ENCODE measurements around the gene RALB.
"Not testable (repeated sequence)": the region's sequence is repeated elsewhere in the genome, so short reads cannot be mapped to it uniquely, and the experiment has no call there.

RALB gene

GRCh38 chr2:120318626-120319025 lies 66.0 kb downstream of the RALB start:
- no peak for DNase-seq

GRCh38 chr2:120319123-120319522 lies 66.5 kb downstream of the RALB start:
- no peak for DNase-seq

DNA sequence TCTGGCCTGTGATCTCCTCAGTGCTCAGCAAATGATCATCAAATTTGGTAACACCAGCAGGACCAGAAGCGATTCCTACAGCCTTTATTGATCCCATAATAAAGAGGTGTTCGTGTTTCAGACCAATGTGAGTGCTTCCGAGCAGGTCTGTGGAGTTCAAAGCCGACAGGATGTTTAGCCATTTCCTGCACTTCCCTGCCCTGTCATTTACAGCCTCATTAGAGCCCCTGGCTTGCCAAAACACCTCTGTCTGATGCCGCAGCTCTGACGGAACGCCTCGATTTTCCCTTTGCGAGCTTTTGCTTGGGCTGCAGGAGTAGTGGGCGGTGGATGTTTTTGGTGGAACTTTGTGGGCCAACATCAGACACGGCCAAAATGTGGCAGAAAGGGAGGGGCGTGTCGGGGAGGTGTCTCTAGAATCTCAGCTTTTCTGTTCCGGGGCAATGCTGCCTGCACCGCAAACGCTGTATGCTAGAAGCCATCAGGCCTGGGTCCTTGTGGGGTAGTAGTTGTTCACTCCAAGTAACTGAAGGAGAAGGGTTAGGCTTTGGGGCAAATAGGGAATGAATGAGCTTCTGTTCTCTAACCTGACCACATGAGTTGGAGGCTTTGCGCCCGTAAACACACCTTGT lies 67.2 kb downstream of the RALB start:
- no peak for DNase-seq

GRCh38 chr2:120320318-120320851 lies 67.7 kb downstream of the RALB start:
- DNase-seq = no peak

DNA sequence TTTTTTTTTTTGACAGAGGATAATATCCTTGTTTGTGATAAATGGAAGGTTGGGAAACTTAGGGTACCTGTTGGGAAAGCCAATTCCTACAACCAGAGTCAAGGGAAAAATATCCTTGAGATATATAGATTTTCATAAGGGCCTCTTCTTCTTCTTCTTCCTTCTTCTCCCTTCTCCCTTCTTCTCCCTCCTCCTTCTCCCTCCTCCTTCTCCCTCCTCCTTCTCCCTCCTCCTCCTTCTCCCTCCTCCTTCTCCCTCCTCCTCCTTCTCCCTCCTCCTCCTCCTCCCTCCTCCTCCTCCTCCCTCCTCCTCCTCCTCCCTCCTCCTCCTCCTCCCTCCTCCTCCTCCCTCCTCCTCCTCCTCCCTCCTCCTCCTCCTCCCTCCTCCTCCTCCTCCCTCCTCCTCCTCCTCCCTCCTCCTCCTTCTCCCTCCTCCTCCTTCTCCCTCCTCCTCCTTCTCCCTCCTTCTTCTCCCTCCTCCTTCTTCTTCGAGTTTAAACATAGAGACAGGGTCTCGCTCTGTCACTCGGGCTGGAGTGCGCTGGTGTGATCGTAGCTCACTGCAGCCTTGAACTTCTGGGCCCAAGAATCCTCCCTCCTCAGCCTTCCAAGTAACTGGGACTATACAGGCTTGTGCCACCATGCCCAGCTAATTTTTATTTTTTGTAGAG lies 68.4 kb downstream of the RALB start:
- DNase-seq = not testable (repeated sequence)

- no peak for DNase-seq
Observed at GRCh38 chr2:120321721-120322284, 69.2 kb downstream of the RALB start.

DNA sequence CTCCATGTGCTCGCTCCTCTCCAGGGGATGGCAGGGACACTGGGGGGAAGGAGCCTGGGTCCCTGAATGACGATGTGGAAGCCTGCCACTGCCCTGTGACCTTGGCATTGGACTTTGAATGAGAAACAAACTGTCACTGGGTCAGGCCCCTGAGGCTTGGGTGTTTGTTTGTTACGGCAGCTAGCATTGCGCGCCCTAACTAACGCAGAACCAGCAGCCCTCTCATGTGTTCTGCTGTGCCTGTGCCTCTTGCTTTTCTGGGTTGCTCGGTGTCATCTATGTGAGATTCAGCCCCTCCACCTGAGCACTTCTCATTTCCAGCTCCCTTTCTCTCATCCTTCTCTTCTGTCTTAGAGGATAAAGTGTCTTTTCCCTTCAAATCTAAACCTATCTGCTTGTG lies 69.7 kb downstream of the RALB start:
- no peak for DNase-seq

DNA sequence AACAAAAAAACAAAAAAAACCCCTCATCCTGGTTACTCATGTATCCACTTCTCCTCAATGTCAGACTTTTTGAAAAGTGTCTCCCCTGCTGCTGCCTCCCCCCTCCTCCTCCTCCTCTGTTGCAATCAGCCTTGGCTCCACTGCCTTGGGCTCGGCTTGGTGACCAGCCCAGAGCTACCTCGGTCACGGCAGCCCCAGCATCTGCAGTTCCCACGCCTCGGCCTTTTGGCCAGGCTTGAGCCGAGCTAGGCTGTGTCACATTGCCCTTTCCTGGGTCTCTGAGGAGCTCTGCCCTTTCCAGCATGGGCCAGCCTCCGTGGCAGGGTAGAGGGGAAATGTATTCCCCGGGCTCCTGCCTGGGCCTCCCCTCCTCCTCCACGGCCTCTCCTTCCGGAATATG lies 70.6 kb downstream of the RALB start:
- no peak for DNase-seq

DNA sequence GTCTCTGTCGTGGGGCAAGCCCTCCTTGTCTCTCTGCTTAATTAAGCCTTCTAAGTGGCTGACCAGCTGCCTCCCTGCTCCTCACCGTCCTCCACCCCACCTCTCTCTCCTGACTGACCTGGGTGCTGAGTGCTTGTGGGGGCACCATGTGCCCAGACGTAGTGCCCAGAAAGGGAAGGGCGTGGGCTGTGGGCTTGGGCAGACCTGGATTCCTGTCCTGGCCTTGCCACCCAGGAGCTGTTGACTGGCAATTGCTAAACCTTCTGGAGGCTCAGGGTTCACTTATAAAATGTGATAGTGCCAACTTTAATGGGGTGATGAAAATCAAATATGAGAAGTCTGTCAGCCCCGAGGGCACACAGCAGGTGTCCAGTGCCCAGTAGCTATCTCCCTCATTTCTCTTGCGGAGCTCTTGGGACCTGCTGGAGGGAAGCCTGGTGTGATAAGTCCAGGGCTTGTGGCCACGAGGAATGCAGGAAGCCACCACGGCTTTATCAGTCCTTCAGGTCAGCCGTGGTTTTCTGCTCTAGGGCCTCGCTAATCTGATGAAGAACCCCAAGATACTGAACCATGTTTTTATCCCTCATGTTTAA lies 71.3 kb downstream of the RALB start:
- no peak for DNase-seq

DNA sequence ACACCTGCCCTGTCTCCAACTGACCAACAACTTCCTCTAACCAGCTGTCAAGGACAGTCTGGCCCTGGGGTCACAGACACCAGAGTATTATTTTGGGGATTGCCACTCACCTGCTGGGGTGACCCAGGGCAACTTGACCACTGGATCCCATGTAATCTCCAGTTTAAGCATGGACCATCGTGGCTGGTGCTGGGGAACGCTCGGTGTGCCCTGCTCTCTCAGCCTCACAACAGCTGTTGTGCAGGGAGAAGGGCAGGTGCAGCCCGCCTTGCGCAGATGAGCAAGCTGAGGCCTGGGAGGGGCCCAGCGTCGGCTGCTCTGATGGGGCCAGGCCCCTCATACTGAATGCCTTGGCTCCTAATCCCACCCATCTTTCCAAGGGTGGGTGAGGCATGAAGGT lies 72.3 kb downstream of the RALB start:
- no peak for DNase-seq

DNA sequence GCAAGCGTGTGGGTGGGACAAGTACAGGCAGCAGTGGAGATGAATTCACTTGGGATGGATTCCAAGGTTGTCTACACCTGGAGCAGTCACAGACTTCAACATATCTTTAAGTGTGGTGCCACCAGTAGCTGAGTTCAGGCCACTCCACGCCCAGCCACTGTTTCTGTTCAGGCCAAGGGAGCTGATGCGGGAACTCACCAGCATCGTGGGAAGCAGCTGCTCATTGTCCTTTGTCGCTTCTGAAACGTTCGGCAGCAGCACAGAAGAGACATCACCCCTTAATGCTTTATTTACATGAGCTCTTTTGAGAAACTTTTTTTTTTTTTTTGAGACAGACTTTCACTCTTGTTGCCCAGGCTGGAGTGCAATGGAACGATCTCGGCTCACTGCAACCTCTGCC lies 73.4 kb downstream of the RALB start:
- no peak for DNase-seq

GRCh38 chr2:120330946-120331822 lies 78.5 kb downstream of the RALB start:
- no peak for DNase-seq

- DNase-seq = no peak
Observed at GRCh38 chr2:120331903-120332302, 79.3 kb downstream of the RALB start.

DNA sequence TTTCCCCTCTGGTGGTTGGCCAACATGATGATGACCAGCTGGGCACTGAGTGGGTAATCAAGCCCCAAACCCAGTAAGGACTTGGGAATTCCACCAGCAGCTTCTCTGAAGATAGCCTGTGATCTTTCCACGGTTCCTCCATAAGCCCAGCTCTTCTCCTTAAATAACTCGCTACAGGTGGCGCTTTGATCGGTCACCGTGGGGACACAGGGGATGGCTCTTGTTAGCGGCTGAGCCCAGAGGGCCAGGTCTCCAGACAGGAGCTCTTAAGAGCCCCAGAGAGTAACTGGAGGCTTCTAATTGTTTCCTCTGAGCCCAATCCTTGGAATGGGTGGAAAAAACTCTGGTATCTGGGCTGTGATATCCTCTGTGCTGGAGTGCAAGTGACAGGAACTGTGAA lies 79.7 kb downstream of the RALB start:
- DNase-seq = no peak

DNA sequence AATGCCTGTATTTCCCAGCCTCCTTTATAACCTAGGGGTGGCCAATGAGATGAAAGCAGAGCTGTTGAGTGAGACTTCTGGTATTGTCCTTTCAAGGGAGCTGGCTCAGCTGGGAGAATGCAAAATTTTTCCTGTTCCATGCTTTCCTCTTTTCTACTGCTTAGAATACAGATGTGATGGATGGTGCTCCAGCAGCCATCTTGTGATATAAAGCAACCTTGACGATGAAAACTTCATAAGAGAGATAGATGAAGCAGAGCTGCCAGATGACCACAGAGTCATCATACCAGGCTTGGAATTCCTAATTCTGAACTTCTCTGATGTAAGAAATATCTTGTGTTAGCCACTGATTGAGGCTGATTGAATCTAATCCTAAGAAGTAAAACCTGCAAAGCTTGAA lies 81.4 kb downstream of the RALB start:
- DNase-seq = no peak

DNA sequence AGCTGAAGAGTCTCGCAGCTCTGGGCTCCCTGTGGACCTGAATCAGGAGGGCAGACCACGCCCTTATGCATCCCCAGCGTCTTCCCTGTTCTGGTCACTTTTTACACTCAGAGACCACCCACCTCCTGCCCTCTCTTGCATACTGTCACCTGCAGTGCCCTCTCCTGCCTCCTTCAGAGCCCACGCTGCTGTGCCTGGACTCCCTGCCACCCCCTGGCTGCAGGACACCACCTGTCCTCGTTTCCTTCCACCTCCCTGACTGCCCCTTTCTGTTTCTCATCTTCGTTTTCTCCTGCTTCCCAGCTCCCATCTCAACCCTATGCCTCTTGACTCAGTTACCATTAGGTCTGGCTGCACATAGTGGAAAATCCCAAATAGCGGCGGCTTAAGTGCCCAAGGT lies 84.1 kb downstream of the RALB start:
- no peak for DNase-seq

DNA sequence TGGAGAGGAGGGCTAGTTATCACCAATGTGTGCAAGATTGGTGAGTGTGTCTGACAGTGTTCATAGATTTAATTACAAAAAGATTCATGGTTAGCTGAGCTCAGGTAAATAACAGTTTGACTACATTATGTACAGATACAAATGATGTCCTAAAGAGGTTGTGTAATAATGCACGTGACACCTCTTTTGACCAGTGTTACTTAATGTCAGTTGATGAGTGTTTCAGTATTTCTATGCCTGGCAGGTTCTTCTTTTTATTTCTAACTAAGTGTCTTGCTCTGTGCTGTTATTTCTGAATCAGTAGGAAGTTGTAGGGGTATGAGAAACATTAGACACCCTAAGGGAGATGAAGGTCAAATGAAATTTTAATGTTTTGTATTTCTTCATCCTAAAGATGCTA lies 85.4 kb downstream of the RALB start:
- DNase-seq = no peak

GRCh38 chr2:120341977-120342376 lies 89.3 kb downstream of the RALB start:
- no peak for DNase-seq

GRCh38 chr2:120342446-120342845 lies 89.8 kb downstream of the RALB start:
- no peak for DNase-seq

DNA sequence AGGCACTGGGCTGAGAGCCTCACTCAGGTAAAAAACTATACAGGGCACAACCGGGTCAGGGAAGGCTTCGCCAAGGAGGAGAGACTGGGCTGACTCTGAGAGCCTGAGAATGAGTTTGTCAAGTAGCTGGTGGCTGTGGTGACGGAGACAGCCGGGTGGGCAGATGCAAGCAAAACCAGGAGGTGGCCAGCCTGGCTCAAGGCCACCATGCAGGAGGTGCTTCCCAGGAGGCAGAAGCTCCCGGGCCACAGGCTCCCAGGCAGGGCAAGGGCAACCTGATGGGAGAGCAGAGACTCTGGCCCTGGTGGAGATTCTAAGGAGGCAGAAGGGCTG lies 90.4 kb downstream of the RALB start:
- no peak for DNase-seq

DNA sequence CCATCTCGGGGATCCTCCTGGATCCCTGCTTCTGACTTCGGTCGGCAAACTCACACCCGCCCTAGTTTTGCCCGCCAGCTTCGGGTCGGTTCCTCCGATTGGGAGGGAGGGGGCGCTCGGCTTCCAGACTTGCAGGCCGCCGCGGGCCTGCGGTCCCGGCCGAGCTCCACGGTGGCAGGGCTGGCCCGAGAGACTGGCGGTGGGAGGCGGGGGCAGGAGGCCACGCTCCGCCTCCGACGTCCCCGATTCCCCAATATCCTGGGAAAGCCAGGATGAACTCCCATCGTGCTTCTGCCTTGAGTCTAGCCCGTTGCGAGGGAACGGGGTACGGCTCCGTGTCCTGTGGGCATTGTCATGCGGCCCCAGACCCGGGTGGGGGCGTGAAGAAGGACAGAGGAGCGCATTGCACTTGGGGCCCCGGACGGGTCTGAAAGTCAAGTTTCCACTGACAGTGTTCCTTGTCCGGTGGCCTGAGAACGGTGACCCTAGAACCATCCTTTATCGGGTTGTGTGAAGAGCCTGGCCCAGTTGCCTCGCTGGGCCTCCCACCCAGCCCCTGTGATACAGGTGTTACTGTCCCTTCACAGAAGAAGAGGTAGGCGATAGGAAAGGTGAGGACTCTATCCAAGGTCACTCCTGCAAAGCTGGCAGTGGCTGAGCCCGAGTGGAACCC lies 90.9 kb downstream of the RALB start:
- DNase-seq = no peak

Measured in cerebellar nuclear complex (tissue), 1 donor.